Kidney epithelial cell (primary cell): Measurements from ENCODE around the gene BGN. TPM values are rescaled to one million over a fixed set of nuclear protein-coding genes. Genes with fewer than 3 reads are reported as not detected.

ENCODE experiments used
- DNase-seq: peaks from one replicate; pipeline ENCODE4 v3.0.0-alpha.2; 2010; ENCODE audit warnings: low read depth
- H3K27me3 ChIP-seq: 2 replicates; pipeline ENCODE4 v1.6.0; 2011; ENCODE audit warnings: low read length; ENCODE audit not compliant: control insufficient read depth, insufficient read depth
- H3K36me3 ChIP-seq: 2 replicates; pipeline ENCODE4 v1.5.1; 2011; ENCODE audit warnings: low read length; ENCODE audit not compliant: control insufficient read depth, insufficient read depth
- H3K4me3 ChIP-seq: 2 replicates; pipeline ENCODE4 v1.5.1; 2011; ENCODE audit warnings: low read depth, mild to moderate bottlenecking, control low read depth, low read length
- CTCF ChIP-seq: IDR thresholded peaks from 2 replicates; pipeline ENCODE4 v1.5.1; 2011; ENCODE audit warnings: mild to moderate bottlenecking, moderate library complexity, low read length, control low read depth, inconsistent platforms; ENCODE audit not compliant: insufficient read depth, poor library complexity, severe bottlenecking
- total RNA-seq: library from RNA; depleted of rRNA; stranded (reverse); fragments of >200 nt; gene quantifications from 2 replicates; pipeline ENCODE4 v1.2.3, GENCODE V29; 2015

BGN gene
- total RNA-seq, 1 donor from 2014 or later, result 6.2 TPM

- peaks cover 29% of the 10 kb centered on the region for H3K27me3 ChIP-seq
- DNase-seq, result no peak
- H3K4me3 ChIP-seq, result no peak overlapping the region
- no peaks in the 10 kb centered on the region for H3K36me3 ChIP-seq
- TF ChIP-seq CTCF, result no peak
Measured at GRCh38 chrX:153522259-153522658, 27.5 kb downstream of the BGN start.

- DNase-seq, result no peak
- Histone ChIP-seq H3K36me3 (no peaks in the 10 kb centered on the region), H3K4me3 (no peak overlapping the region), H3K27me3 (peaks cover 30% of the 10 kb centered on the region)
- TF ChIP-seq CTCF, result no peak
Measured at GRCh38 chrX:153523269-153523668, 28.5 kb downstream of the BGN start.

GRCh38 chrX:153524234-153524633 lies 29.5 kb downstream of the BGN start:
- no peak overlapping the region for H3K4me3 ChIP-seq
- peaks cover 24% of the 10 kb centered on the region for H3K27me3 ChIP-seq
- DNase-seq, result no peak
- no peak for TF ChIP-seq CTCF
- H3K36me3 ChIP-seq, result no peaks in the 10 kb centered on the region

GRCh38 chrX:153525451-153525850 lies 30.7 kb downstream of the BGN start:
- TF ChIP-seq CTCF, result no peak
- peaks cover 24% of the 10 kb centered on the region for H3K27me3 ChIP-seq

GRCh38 chrX:153526042-153526441 lies 31.3 kb downstream of the BGN start:
- Histone ChIP-seq H3K4me3 (no peak overlapping the region), H3K27me3 (peaks cover 24% of the 10 kb centered on the region), H3K36me3 (no peaks in the 10 kb centered on the region)
- DNase-seq, result no peak
- TF ChIP-seq CTCF, result no peak

More at GRCh38 chrX:153525451-153525850, 30.7 kb downstream of the BGN start:
- no peak overlapping the region for H3K4me3 ChIP-seq
- no peak for DNase-seq
- no peaks in the 10 kb centered on the region for H3K36me3 ChIP-seq

- peaks cover 21% of the 10 kb centered on the region for H3K27me3 ChIP-seq
- no peak overlapping the region for H3K4me3 ChIP-seq
- DNase-seq, result no peak
- no peak for TF ChIP-seq CTCF
- H3K36me3 ChIP-seq, result no peaks in the 10 kb centered on the region
Measured at GRCh38 chrX:153526801-153527200, 32.0 kb downstream of the BGN start.
